ENCODE results near the gene SMO.
"Not testable (repeated sequence)": the region's sequence is repeated elsewhere in the genome, so short reads cannot be mapped to it uniquely, and the experiment has no call there.

Gene SMO

DNA sequence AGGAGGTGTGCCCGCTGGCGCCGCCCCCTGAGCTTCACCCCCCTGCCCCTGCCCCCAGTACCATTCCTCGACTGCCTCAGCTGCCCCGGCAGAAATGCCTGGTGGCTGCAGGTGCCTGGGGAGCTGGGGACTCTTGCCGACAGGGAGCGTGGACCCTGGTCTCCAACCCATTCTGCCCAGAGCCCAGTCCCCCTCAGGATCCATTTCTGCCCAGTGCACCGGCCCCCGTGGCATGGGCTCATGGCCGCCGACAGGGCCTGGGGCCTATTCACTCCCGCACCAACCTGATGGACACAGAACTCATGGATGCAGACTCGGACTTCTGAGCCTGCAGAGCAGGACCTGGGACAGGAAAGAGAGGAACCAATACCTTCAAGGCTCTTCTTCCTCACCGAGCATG, 23.7 kb downstream of the SMO start:
- in situ Hi-C loops (cut with HindIII; ENCODE audit: low pct_ligation_motif_present, low sequenced_read_pairs): no loop called here
- Histone ChIP-seq H3K27ac (no peak overlapping the region), H3K4me3 (ENCODE audit: low read depth, low read length) (no peak overlapping the region)

DNA sequence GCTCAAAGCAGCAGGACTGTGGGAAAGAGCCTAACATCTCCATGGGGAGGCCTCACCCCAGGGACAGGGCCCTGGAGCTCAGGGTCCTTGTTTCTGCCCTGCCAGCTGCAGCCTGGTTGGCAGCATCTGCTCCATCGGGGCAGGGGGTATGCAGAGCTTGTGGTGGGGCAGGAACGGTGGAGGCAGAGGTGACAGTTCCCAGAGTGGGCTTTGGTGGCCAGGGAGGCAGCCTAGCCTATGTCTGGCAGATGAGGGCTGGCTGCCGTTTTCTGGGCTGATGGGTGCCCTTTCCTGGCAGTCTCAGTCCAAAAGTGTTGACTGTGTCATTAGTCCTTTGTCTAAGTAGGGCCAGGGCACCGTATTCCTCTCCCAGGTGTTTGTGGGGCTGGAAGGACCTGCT, 24.2 kb downstream of the SMO start:
- Histone ChIP-seq H3K36me3 (replicated peaks) (no peaks in the 10 kb centered on the region), H3K27me3 (replicated peaks) (no peaks in the 10 kb centered on the region), H3K27ac (no peak overlapping the region), H3K4me3 (ENCODE audit: low read depth, low read length) (no peak overlapping the region)
- DNase-seq: no peak
- in situ Hi-C loops (cut with HindIII; ENCODE audit: low pct_ligation_motif_present, low sequenced_read_pairs): no loop called here
- TF ChIP-seq, protein P1, sequence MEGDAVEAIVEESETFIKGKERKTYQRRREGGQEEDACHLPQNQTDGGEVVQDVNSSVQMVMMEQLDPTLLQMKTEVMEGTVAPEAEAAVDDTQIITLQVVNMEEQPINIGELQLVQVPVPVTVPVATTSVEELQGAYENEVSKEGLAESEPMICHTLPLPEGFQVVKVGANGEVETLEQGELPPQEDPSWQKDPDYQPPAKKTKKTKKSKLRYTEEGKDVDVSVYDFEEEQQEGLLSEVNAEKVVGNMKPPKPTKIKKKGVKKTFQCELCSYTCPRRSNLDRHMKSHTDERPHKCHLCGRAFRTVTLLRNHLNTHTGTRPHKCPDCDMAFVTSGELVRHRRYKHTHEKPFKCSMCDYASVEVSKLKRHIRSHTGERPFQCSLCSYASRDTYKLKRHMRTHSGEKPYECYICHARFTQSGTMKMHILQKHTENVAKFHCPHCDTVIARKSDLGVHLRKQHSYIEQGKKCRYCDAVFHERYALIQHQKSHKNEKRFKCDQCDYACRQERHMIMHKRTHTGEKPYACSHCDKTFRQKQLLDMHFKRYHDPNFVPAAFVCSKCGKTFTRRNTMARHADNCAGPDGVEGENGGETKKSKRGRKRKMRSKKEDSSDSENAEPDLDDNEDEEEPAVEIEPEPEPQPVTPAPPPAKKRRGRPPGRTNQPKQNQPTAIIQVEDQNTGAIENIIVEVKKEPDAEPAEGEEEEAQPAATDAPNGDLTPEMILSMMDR (IDR thresholded peaks at IDR 0.05; ENCODE audit: low read depth, low read length, missing control alignments): no peak

More for the DNA sequence above, 23.7 kb downstream of the SMO start:
- DNase-seq: no peak
- no peaks in the 10 kb centered on the region for H3K27me3 ChIP-seq (replicated peaks)
- TF ChIP-seq, protein P1 (IDR thresholded peaks at IDR 0.05; ENCODE audit: low read depth, low read length, missing control alignments): no peak
- H3K36me3 ChIP-seq (replicated peaks): no peaks in the 10 kb centered on the region

DNA sequence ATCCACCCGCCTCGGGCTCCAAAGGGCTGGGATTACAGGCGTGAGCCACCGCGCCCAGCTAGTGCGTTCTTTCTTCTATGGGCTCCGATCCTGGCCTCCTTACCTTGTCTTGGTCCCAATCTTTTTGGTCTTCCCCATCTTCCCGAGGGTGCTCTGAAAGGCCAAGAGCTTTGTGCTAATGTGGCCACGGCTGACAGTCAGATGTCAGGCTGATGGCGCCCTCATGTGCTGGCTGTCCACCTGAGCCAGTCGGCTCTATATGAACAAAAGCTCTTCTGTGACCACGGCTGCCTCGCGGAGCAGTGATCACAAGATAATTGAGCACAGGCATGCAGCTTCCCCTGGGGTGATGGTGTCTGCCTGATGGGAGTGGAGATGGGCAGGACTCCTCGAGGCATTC, 25.4 kb downstream of the SMO start:
- in situ Hi-C loops (cut with HindIII; ENCODE audit: low pct_ligation_motif_present, low sequenced_read_pairs): no loop called here
- DNase-seq: no peak
- H3K36me3 ChIP-seq (replicated peaks): no peaks in the 10 kb centered on the region

DNA sequence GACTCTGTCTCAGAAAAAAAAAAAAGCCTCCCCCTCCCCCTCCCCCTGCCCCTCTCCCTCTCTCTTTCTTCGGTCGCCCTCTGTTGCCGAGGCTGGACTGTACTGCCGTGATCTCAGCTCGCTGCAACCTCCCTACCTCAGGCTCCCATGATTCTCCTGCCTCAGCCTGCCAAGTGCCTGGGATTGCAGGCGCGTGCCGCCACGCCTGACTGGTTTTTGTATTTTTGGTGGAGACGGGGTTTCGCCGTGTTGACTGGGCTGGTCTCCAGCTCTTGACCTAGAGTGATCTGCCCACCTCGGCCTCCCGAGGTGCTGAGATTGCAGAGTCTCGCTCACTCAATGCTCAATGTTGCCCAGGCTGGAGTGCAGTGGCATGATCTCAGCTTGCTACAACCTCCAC, 27.3 kb downstream of the SMO start:
- H3K27me3 ChIP-seq (replicated peaks); DNase-seq; H3K27ac ChIP-seq; H3K36me3 ChIP-seq (replicated peaks); in situ Hi-C loops (cut with HindIII; ENCODE audit: low pct_ligation_motif_present, low sequenced_read_pairs); H3K4me3 ChIP-seq (ENCODE audit: low read depth, low read length): not testable (repeated sequence)

More for the DNA sequence above, 25.4 kb downstream of the SMO start:
- no peak overlapping the region for H3K27ac ChIP-seq
- TF ChIP-seq, protein P1 (IDR thresholded peaks at IDR 0.05; ENCODE audit: low read depth, low read length, missing control alignments): peak; percentile 30
- no peak overlapping the region for H3K4me3 ChIP-seq (ENCODE audit: low read depth, low read length)
- no peaks in the 10 kb centered on the region for H3K27me3 ChIP-seq (replicated peaks)

DNA sequence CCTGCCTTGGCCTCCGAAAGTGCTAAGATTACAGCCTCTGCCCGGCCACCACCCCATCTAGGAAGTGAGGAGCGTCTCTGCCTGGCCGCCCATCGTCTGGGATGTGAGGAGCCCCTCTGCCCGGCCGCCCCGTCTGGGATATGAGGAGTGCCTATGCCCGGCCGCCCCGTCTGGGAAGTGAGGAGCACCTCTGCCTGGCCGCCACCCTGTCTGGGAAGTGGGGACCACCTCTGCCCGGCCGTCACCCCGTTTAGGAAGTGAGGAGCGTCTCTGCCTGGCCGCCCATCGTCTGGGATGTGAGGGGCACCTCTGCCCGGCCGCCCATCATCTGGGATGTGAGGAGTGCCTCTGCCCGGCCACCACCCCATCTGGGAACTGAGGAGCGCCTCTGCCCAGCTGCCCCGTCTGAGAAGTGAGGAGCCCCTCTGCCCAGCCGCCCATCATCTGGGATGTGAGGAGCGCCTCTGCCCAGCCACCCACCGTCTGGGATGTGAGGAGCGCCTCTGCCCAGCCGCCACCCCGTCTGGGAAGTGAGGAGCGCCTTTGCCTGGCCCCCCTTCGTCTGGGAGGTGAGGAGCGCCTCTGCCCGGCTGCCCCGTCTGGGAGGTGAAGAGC, 27.8 kb downstream of the SMO start:
- DNase-seq; H3K27ac ChIP-seq; in situ Hi-C loops (cut with HindIII; ENCODE audit: low pct_ligation_motif_present, low sequenced_read_pairs); H3K4me3 ChIP-seq (ENCODE audit: low read depth, low read length); H3K27me3 ChIP-seq (replicated peaks); H3K36me3 ChIP-seq (replicated peaks): not testable (repeated sequence)

DNA sequence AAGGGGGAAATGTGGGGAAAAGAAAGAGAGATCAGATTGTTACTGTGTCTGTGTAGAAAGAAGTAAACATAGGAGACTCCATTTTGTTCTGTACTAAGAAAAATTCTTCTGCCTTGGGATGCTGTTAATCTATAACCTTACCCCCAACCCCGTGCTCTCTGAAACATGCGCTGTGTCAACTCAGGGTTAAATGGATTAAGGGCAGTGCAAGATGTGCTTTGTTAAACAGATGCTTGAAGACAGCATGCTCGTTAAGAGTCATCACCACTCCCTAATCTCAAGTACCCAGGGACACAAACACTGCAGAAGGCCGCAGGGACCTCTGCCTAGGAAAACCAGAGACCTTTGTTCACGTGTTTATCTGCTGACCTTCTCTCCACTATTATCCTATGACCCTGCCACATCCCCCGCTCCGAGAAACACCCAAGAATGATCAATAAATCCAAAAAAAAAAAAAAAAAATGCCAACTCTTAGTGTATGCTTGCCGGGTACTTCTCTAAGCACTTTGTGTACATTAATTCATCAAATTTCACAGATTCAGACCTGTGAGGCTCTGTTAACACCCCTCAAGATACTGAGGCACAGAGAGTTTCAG, 28.5 kb downstream of the SMO start:
- H3K36me3 ChIP-seq (replicated peaks); DNase-seq; H3K27me3 ChIP-seq (replicated peaks); H3K4me3 ChIP-seq (ENCODE audit: low read depth, low read length); H3K27ac ChIP-seq; in situ Hi-C loops (cut with HindIII; ENCODE audit: low pct_ligation_motif_present, low sequenced_read_pairs): not testable (repeated sequence)

DNA sequence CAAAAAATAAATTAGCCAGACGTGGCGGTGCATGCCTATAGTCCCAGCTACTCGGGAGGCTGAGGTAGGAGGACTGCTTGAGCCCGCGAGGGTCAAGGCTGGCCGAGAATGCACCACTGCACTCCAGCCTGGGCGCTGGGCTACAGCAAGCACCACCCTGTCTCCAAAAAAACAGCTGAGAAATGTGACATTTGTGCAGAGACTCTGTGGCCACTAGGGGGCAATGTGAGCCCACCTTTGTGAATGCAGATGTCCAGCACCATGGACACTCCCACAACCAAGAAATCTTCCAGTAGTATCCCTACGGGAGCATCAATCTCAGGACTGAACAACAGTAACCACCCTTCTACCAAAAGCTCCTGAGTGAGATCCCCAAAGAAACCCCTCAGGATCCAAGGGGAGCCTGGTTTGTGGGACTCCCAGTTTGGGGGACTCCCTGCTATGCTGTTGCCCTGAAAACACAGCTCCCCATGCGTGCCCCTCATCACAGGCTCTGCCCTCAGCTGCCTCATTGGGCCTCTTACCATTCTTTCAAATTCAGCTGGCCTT, 30.2 kb downstream of the SMO start:
- H3K27me3 ChIP-seq (replicated peaks): no peaks in the 10 kb centered on the region
- no peak overlapping the region for H3K27ac ChIP-seq
- no peak overlapping the region for H3K4me3 ChIP-seq (ENCODE audit: low read depth, low read length)
- TF ChIP-seq, protein P1 (IDR thresholded peaks at IDR 0.05; ENCODE audit: low read depth, low read length, missing control alignments): peak; percentile 90
- peak; percentile 79 for DNase-seq
- in situ Hi-C loops (cut with HindIII; ENCODE audit: low pct_ligation_motif_present, low sequenced_read_pairs): no loop called here
- no peaks in the 10 kb centered on the region for H3K36me3 ChIP-seq (replicated peaks)

DNA sequence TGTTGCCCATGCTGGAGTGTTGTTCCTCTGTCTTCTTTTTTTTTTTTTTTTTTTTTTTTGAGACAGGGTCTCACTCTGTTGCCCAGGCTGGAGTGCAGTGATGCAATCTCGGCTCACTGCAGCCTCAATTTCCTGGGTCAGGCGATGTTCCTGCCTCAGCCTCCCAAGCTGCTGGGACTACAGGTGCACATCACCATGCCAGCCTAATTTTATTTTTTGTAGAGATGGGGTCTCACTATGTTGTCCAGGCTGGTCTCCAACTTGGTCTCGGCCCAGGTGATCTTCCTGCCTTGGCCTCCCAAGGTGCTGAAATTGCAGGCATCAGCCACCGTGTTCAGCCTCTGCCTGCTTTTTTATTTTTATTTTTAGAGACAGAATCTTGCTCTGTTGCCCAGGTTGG, 30.7 kb downstream of the SMO start:
- in situ Hi-C loops (cut with HindIII; ENCODE audit: low pct_ligation_motif_present, low sequenced_read_pairs); H3K27me3 ChIP-seq (replicated peaks); H3K27ac ChIP-seq: not testable (repeated sequence)

More for the DNA sequence above, 30.7 kb downstream of the SMO start:
- H3K36me3 ChIP-seq (replicated peaks); H3K4me3 ChIP-seq (ENCODE audit: low read depth, low read length); DNase-seq: not testable (repeated sequence)

Measured in brain microvascular endothelial cell (primary cell).